ENCODE measurements around the gene ARFRP1. TPM values are rescaled to one million over a fixed set of nuclear protein-coding genes. Genes with fewer than 3 reads are reported as not detected.
A peak's percentile ranks its signal among the peaks of the same experiment; 100 is the strongest.

Gene ARFRP1
- total RNA-seq, 1 donor from 2014 or later: 31.1 TPM

DNA sequence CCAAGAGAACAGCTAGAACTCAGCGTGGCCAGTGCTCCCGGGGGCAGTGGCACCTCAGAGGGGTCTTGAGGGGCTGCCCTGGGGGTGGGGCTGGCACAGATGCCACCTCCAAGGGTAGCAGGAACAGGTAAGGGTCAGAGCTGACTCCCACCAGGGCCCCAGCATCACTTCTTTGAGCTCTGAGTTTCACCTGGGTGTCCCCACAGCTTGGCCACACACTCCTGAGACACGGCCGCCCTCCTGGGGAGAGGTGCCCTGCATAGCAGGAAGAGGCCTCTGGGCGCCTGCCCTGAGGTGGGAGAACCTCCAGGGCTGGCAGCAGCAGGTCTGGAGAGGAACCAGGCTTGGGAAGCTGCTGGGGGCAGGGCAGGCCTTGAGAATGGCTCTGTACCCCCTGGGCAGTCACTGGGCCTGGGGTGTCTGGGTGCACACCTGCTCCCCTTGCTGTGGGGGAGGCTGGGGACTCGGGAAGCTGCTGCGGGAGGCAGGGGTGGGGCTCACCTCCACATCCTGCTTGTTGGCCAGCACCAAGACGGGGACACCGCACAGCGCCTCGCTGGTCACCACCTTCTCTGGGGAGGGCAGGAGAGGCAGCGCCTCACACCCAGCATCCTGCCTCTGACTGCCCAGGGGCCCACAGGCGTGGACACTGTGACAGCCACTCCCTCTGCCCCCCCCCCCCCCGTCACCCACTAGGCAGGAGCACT is 6.3 kb downstream of the ARFRP1 start:
- no peak for ATAC-seq

DNA sequence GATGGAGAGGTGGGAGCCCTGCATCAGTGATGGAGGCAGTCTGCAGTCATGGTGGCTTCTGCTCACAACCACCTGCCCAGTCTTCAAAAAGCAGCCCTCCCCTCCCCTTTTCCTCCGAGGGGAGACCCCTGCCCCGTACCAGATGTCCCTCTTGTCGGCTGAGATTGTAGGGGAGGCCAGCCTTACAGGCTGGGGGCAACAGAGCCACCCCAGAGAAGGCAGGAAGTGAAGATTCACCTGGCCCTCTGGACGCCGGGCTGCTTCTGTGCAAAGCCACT is 6.8 kb downstream of the ARFRP1 start:
- no peak for ATAC-seq

DNA sequence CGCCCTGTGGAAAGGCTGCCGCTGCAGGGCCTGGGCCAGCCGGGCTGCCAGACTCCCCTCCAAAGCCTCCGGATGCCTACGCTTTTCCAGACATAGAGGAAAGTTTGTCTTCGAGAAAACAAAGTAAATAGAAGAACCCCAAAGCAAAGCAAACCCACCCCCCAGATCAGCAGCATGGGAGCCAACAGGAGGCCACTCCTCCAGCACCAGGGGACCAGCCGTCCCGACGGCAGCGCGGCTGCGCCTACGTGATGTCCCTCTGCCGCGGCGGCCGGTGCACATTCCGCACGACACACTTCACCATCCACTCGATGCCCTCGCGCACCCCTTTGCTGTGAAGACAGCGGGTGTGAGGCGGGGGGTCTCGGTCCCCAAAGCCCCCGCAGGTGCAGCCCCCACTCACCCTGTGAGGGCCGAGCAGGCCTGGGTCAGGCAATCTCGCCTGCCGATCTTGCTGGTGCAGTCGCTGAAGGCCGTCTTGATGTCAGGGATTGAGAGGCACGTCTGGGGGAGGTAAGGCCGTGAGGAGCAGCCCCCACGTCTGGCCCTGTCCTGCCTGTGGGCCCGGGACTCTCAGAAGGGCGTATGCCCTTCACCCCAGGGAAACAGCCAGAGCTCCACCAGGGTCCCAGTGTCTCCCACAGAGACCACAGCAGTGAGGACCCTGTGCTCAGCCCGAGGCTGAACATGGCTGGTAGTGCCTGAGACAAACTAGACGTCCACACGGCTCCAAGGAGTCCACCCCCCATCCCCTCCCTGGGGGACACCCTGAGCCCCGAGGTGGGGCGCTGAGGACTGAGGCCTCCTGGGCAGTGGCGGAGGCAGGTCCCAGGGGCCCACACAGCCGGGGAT is 7.4 kb downstream of the ARFRP1 start:
- ATAC-seq: no peak

DNA sequence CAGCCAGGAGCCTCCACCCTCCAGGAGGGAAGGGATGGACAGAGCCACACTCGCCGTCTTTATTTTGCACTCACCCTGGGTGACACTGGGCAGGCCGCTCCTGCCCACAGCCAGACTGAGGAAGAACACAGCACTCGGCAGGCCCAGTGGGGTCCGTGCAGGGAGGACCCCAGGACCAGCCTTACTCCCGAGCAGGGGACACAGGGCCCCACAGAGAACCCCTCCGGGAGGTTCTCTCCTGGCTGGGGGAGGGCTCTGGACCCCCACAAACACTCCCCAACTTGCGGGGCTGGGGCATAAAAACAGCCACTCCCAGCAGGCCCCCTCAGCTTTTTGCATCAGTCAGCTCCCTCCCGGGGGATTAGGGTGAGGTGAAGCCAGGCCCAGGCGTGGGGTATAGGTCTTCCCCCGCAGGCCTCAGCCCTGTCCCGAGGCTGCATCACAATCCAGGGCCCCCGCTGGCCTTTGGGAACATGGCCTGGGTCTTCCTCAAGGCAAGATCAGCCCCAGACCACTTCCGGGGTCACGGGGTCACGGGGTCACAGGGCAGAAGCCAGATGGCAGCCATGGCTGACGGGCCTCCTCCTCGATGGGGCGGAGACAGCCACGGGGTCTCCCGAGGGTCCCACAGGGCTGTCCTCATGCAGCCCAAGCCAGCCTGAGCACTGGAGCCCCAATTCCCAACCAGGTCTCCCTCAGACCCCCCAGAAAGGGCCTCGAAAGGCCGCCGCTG is 8.1 kb downstream of the ARFRP1 start:
- ATAC-seq: no peak

DNA sequence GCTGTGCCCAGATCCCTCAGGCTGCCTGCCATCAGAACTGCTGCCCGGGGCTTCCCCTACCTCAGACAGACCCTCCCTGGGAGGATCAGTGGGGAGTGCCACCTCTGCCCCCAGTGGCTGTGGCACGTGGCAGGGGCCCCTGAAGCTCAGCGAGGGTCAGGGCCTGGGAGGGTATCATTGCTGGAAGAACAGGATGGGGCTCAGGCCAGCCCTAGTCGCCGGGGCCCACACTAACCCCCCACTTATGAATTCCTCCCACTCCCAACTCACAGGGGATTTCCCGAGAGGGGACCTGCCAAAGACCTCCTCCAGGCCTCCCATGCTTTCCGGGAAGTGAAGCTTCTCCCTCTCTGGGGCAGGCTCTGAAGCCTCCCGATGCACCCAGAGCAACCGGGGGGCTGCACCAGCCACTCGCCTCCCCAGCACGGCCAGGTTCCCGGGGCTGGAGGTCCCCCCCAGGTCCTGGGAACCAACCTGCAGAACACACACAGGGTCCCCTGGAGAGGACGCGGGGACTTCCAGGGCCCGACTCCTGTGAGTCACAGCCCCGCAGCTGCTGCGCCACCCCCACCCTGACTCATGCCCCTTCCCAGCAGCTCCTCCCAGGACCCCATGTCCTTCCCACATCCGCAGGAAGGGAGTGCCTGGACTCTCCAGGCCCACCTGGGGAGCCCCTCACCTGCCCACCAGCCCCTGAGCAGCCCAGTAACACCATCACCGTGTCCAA is 8.9 kb downstream of the ARFRP1 start:
- ATAC-seq: peak; percentile 63

DNA sequence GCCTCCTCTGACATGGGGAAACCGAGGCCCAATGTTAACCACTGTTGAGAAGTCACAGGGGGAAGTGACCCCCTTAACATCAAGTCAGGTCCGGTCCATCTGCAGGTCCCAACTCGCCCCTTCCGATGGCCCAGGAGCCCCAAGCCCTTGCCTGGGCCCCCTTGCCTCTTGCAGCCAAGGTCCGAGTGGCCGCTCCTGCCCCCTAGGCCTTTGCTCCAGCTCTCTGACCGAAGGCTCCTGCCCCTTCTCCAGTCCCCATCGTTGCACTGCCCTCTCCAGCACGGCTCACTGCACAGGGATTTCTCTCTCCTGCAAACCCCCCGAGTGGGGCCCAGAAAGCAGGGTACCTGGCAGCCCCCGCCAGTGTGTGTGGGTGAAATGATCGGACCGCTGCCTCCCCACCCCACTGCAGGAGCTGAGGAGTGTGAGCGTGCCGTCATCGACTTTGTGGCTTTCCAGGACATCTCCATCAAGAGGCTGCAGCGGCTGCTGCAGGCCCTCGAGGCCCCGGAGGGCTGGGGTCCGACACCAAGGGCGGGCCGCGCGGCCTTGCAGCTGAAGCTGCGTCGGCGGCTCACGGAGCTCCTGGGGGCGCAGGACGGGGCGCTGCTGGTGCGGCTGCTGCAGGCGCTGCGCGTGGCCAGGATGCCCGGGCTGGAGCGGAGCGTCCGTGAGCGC is 9.8 kb downstream of the ARFRP1 start:
- ATAC-seq: no peak

DNA sequence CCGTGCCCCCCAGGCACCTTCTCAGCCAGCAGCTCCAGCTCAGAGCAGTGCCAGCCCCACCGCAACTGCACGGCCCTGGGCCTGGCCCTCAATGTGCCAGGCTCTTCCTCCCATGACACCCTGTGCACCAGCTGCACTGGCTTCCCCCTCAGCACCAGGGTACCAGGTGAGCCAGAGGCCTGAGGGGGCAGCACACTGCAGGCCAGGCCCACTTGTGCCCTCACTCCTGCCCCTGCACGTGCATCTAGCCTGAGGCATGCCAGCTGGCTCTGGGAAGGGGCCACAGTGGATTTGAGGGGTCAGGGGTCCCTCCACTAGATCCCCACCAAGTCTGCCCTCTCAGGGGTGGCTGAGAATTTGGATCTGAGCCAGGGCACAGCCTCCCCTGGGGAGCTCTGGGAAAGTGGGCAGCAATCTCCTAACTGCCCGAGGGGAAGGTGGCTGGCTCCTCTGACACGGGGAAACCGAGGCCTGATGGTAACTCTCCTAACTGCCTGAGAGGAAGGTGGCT is 10.4 kb downstream of the ARFRP1 start:
- ATAC-seq: peak; percentile 1

DNA sequence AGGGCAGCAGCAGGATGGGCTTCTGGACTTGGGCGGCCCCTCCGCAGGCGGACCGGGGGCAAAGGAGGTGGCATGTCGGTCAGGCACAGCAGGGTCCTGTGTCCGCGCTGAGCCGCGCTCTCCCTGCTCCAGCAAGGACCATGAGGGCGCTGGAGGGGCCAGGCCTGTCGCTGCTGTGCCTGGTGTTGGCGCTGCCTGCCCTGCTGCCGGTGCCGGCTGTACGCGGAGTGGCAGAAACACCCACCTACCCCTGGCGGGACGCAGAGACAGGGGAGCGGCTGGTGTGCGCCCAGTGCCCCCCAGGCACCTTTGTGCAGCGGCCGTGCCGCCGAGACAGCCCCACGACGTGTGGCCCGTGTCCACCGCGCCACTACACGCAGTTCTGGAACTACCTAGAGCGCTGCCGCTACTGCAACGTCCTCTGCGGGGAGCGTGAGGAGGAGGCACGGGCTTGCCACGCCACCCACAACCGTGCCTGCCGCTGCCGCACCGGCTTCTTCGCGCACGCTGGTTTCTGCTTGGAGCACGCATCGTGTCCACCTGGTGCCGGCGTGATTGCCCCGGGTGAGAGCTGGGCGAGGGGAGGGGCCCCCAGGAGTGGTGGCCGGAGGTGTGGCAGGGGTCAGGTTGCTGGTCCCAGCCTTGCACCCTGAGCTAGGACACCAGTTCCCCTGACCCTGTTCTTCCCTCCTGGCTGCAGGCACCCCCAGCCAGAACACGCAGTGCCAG is 11.0 kb downstream of the ARFRP1 start, which contains the start of gene TNFRSF6B:
Gene TNFRSF6B, plus strand, starts transcription at position 25 of the 729 bp plus-strand sequence. Its CDS starts 116 bp downstream, at position 141.
- peak; percentile 3 for ATAC-seq

DNA sequence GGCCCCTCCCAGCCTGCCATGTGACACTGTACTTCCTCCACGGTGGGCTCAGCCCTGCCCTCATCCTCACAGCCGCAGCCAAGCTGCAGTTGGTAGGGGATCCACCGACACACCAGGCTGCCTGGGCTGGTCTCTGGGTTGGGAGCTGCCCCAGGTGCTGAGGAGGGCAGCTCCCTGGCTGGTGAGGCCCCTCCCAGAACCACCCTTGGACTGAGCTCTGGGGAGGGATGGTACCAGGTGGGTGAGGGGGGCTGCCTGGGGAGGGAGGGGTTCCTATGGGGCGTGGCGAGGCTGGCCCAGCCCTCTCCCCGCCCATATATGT is 11.5 kb downstream of the ARFRP1 start:
- ATAC-seq: peak; percentile 49

DNA sequence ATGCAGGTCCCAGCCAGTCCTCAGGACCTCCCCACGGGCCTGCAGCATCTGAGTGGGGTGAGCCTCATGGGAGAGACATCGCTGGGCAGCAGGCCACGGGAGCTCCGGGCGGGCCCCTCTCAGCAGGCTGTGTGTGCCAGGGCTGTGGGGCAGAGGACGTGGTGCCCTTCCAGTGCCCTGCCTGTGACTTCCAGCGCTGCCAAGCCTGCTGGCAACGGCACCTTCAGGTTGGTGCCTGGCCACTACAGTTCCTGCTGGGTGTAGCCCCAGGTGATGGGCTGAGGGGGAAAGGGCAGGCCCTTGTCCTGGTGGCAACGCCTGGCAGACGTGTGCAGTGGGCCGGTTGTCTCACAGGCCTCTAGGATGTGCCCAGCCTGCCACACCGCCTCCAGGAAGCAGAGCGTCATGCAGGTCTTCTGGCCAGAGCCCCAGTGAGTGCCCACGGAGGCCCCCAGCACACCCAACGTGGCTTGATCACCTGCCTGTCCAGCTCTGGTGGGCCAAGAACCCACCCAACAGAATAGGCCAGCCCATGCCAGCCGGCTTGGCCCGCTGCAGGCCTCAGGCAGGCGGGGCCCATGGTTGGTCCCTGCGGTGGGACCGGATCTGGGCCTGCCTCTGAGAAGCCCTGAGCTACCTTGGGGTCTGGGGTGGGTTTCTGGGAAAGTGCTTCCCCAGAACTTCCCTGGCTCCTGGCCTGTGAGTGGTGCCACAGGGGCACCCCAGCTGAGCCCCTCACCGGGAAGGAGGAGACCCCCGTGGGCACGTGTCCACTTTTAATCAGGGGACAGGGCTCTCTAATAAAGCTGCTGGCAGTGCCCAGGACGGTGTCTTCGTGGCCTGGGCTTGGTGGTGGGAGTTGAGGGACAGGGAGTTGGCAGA is 12.1 kb downstream of the ARFRP1 start:
- ATAC-seq: peak; percentile 16

DNA sequence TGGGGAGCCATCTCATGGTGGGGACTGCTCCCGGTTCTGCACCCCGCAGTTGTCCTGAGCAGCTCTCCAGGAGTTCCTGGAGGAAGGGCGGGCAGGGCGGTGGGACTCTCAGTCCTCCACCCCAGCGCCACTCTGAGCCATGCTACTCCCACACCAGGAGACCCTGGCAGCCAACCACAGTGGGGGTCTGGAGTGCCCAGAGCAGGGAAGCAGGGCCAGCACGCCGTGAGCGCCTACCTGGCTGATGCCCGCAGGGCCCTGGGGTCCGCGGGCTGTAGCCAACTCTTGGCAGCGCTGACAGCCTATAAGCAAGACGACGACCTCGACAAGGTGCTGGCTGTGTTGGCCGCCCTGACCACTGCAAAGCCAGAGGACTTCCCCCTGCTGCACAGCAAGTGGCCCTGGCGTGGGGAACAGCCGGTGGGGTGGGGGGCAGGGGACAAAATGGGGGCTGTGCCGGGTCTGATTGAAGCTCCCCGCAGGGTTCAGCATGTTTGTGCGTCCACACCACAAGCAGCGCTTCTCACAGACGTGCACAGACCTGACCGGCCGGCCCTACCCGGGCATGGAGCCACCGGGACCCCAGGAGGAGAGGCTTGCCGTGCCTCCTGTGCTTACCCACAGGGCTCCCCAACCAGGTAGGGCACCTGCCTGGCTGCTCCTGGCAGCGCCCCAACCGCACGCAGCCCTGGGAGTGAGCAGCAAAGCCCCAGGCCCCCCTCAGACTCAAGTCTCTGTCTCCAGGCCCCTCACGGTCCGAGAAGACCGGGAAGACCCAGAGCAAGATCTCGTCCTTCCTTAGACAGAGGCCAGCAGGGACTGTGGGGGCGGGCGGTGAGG is 13.0 kb downstream of the ARFRP1 start:
- peak; percentile 4 for ATAC-seq

DNA sequence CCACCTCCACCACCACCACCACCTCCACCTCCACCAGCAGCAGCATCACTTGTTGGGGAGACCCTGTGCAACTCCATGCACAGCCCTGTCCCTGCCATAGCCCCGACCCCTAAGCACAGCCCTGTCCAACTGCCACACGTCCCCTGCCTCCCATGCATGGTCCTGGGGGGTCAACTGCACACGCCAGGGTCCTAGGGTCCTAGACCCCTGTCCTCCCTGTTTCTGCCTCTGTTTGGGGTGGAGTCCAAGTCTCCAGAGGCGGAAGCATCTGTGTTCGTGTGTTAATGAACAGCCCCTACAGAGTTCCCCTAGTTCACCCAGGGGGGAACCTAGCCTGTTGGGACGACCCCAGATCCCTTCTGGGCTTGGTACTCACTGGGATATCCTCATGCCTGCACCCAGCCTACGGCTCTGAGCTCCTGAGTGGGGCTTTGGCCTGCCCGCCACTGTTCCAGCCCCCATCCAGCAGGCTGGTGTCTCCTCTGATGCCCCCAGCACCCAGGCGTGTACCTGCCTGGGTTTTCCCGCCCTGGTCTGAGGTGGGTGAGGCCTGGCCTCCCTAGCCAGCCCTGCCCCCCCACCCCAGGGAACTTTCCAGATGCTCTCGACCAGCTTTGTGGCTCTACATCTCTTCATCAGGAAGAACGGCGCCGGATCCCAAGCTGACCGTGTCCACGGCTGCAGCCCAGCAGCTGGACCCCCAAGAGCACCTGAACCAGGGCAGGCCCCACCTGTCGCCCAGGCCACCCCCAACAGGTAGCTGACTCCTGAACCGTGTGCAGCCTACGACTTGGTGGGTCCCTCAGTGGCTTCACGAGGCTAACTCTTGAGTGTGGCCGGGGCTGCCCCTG is 13.8 kb downstream of the ARFRP1 start:
- ATAC-seq: no peak

DNA sequence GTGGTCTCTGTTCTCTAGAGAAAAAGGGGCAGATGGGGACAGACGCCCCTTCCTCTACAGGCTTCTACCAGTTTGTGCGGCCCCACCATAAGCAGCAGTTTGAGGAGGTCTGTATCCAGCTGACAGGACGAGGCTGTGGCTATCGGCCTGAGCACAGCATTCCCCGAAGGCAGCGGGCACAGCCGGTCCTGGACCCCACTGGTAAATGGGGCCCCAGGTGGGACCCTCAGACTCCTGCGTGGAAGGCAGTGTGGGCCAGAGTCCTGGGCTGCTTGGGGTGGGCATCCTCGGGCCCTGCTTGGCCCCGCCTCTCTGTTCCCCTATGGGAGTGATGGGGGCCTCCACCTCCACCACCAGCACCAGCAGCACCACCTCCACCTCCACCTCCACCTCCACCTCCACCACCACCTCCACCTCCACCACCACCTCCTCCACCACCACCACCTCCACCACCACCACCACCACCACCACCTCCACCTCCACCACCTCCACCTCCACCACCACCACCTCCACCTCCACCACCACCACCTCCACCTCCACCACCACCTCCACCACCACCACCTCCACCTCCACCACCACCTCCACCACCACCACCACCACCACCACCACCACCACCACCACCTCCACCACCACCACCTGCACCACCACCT is 14.6 kb downstream of the ARFRP1 start:
- ATAC-seq: no peak

DNA sequence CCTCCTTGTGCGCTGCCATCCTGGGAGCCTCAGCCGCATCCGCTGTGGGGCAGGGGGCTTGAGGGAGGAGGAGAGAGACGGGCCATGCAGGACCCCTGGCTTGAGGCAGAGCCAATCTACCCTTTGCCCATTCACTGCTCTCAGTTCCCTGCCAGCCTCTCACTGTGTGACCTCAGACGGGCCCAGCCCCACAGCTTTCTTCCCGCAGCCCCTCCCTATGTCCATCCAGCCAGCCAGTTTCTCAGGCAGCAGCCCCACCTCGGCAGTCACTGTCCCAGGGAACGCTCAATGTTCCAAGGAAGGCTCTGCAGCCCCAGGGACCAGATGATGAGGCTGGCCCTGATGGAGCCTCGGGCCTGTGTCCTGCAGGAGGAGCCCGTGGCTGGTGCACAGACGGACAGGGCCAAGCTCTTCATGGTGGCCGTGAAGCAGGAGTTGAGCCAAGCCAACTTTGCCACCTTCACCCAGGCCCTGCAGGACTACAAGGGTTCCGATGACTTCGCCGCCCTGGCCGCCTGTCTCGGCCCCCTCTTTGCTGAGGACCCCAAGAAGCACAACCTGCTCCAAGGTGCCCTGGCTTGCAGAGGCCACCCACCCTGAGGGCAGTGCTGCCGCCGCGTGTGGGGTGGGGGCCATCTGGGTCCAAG is 15.2 kb downstream of the ARFRP1 start:
- no peak for ATAC-seq

DNA sequence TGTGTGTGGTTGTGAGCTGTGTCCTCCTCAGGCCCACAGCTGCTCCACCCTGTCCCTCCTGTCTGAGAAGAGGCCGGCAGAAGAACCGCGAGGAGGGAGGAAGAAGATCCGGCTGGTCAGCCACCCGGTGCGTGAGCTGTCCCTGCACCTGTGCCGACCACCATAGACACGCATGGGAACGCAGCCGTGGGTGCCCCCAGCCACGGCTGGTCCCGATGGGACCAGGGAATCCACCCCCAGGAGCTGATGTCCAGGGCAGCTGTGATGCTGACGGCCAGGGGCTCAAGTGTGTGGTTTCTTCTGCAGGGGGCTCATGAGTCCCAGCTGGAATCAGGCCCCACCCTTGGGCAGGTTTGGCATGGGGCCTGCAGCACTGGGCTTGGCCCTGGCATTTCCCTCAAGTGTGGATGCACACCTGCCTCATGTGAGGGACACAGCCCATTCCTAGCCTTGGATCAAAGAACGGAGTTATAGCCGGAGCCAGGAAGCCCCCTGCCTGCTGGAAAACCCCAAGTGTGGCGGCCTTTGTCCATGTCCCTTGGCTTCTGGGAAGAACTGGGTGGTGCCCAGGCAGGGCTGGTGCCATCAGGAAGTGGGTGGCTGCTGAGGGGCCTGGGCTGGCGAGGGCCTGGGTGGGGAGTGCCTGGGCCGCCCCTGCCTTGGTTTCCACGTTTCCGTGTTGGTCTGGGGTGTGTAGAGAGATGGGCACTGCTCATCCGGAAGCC is 15.9 kb downstream of the ARFRP1 start:
- no peak for ATAC-seq

DNA sequence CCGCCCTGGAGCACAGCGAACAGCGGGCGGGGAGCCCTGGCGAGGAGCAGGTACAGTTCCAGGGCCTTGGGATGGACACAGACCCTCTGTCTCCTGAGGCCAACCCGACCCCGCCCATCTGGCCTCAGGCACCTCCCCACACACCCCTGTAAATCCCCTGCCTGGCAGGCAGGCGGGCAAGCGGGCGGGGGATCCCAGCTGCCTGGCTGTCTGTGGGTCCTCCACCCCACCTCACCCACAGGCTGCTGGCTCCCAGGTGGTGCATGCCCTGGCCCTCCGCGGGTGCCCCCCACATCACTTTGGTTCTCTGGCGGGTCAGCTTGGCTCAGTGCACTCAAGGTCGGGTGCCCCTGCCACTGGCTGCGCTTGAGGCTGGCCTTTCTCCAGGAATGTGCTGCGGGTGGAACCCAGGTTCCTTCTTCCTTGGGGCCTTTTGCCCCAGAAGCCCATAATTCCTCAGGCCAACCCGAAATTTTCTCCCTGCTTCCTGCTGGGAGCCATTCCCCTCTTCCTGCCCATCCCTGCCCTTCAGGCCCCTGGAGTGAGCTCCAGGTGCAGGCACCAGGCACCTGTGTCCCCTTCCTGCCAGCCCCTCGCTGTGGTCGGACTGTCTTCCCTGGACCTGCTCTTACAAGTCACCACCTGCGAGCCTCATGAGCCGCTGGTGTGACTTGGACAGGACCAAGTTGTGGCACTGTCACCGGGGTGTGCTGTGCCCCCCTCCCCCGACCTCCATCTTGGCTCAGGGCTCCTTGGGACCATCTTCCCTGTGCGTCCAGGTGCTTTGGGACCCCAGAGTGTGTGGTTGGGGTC is 16.7 kb downstream of the ARFRP1 start:
- no peak for ATAC-seq
